ENCODE measurements around the gene TCP11. TPM values are rescaled to one million over a fixed set of nuclear protein-coding genes. Genes with fewer than 3 reads are reported as not detected.

Gene TCP11
- total RNA-seq = not detected

- DNase-seq = peak; percentile 52
Observed at GRCh38 chr6:35141007-35141655, at the start of gene TCP11. Gene TCP11 (minus strand): TSS chr6:35141339. CDS start chr6:35140870, 469 bp downstream.

- no peak for DNase-seq
Observed at GRCh38 chr6:35190306-35190705, 49.2 kb upstream of the TCP11 start.

GRCh38 chr6:35188886-35189285 is 47.7 kb upstream of the TCP11 start:
- DNase-seq = no peak

DNA sequence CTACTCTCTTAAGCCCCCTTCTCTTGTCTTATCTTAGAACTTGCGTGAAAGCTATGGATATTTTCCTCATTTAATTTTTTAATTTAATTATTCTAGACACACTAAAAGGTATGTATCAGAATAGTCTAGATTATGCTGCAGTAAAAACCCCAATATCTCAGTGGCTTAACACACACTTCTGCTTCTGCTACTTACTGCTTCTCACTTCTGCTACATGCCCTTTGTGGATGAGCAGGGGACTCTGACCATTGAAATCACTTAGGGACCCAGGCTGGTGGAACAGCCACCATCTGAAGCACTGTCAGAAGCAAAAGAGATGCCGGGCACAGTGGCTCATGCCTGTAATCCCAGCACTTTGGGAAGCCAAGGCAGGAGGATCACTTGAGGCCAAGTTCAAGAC is 45.4 kb upstream of the TCP11 start:
- no peak for DNase-seq

GRCh38 chr6:35185971-35186370 is 44.8 kb upstream of the TCP11 start:
- no peak for DNase-seq

- no peak for DNase-seq
Observed at GRCh38 chr6:35185302-35185681, 44.2 kb upstream of the TCP11 start.

GRCh38 chr6:35184580-35185301 is 43.6 kb upstream of the TCP11 start:
- no peak for DNase-seq

- no peak for DNase-seq
Observed at GRCh38 chr6:35183935-35184334, 42.8 kb upstream of the TCP11 start.

DNA sequence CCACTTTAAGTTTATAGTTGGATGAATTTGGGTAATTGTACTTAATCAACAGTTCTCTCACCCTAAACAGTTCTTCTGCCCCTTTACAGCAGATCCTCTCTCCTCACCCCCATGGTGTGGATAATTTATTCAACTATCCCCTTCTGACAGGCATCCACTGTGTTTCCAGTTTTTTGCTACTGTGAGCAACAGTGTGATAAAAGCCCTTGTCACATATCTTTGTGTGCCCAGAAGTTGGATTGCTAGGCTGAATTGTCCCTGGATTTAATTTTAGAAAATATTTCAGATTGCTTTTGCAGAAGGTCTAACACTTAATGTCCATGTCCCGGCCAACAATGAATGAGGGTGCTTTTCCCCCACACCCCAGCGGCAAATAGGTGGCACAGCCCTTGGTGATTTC is 42.1 kb upstream of the TCP11 start:
- DNase-seq = no peak

GRCh38 chr6:35181933-35182612 is 40.9 kb upstream of the TCP11 start:
- peak; percentile 65 for DNase-seq

DNA sequence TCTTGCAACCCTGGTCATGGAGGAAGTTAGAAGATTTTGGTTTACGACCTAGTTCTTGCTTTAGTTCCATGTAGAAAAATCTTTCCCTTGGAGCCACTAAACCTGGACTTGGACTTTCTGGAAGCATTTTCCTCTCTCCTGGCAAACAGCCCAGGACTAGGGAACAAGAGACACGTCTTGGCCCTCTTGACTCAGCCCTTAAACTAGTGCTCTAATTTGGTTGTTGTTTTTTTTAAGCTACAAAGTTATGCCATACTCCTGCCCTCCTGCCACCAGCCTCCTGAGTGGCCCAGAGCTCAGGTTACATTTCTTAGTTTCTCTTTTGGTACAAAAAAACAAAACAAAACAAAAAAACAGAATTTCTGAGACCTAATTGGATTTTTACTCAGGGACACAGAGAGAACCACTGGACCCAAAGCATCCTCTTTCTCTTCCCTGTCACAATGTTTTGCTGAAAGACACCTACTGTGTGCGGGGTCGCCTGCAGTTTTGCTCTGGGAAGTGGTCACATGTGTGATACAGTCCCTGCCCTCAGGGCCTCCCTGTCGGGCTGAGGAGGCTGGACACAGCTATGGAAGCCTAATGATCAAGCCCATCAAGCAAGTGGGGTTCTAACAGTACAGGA is 40.3 kb upstream of the TCP11 start:
- peak; percentile 55 for DNase-seq

- peak; percentile 67 for DNase-seq
Observed at GRCh38 chr6:35179901-35180535, 38.9 kb upstream of the TCP11 start.

DNA sequence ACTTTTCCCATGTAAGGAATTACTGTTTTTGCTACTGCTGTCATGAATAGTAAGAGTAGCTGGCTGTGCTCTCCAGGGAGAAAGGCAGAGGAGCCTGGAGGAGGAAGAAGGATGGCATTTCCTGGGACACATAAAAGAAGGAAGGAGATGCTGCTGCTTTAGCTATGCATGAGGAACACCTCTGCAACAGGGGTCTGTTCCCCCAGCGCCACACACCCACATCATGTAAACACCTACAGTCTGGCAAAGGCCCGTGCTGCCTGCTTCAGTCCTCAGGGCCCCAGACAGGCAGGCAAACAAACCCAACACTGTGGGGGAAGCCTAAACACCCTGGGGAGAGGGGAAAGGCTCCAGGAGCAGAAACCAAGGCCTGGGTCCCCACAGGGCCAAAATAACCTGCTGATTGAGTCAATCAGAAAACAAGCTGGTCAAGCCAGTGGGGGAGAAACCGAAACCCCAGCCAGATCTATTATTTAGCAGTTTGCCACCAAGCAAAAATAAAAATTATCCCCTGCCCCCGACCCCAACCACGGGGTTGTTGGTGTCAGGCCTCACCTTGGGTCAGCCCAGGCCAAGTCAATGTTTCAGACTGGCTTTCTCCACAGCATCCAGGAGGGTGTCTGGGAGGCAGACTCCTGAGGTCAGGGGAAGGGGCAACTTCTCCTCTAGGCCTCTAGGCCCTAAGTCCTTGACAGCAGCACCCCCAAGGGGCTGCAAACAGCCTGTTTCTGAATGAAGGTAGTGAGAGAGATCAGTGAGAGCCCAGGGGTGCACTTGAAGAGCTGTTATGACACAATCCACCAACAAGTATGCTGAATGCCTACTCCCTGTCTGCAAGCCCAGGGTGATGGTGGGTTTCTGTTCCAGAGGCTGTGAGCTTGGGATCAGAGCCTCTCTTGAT is 38.0 kb upstream of the TCP11 start:
- DNase-seq = peak; percentile 15

GRCh38 chr6:35178012-35178411 is 36.9 kb upstream of the TCP11 start:
- DNase-seq = no peak

DNA sequence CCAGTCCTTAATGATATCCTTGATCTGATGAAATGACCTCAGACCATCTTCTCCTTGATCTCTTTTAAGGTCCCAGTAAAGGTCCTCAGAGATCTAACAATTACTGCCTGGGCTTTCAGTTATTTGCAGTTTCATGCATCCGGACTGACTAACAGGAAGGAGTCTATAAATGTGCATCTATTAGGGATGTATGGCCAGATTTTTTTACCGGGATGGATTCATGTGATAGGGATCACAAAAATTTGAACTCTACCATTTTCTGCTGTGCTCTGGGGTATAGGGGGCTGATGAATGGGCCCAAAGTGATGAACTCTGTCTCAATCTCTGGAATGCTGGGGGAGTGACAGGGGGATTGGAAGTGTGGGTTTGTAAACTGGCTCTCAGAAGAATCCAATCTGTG is 36.5 kb upstream of the TCP11 start:
- no peak for DNase-seq

GRCh38 chr6:35177157-35177556 is 36.0 kb upstream of the TCP11 start:
- DNase-seq = no peak

- no peak for DNase-seq
Observed at GRCh38 chr6:35176301-35177024, 35.3 kb upstream of the TCP11 start.

- DNase-seq = no peak
Observed at GRCh38 chr6:35174501-35174900, 33.4 kb upstream of the TCP11 start.

DNA sequence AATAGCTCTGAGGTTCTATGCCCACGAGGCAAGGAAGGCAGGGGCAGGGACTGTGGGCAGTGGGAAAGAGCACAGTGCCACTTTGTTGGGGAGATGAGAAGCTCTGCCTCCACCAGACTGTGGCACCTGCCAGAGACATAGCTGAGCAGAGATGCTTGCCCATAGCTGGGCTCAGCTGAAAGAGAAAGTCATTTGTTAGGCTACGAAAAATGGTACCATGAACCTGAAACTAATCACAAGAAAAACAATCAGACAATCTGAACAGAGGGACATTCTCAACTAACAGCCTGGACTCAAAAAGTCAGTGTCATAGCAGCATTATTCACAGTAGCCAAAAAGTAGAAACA is 32.9 kb upstream of the TCP11 start:
- no peak for DNase-seq

- no peak for DNase-seq
Observed at GRCh38 chr6:35173427-35174087, 32.4 kb upstream of the TCP11 start.
